Activated CD4-positive, alpha-beta T cell treated with anti-CD3 and anti-CD28 coated beads, Interleukin-2, amount 10 ng/mL, durations not matched to agents 24 days and 14 days (primary cell): ENCODE data around the gene MBOAT1. TPM values are rescaled to one million over a fixed set of nuclear protein-coding genes. Genes with fewer than 3 reads are reported as not detected.

Experiments
- DNase-seq: peaks from one replicate; pipeline ENCODE4 v3.0.0; 2022
- H3K27ac Mint-ChIP-seq: one replicate; pipeline ENCODE4 v1.8.0; 2022; ENCODE audit warnings: mild to moderate bottlenecking, mixed read lengths
- H3K27me3 Mint-ChIP-seq: one replicate; pipeline ENCODE4 v1.8.0; 2022; ENCODE audit warnings: mixed read lengths
- H3K36me3 Mint-ChIP-seq: one replicate; pipeline ENCODE4 v1.8.0; 2022; ENCODE audit warnings: low read depth, mild to moderate bottlenecking, mixed read lengths
- H3K4me1 Mint-ChIP-seq: one replicate; pipeline ENCODE4 v1.8.0; 2021; ENCODE audit warnings: mixed read lengths
- H3K4me3 Mint-ChIP-seq: one replicate; pipeline ENCODE4 v1.8.0; 2022; ENCODE audit warnings: mild to moderate bottlenecking, moderate library complexity, mixed read lengths
- H3K9me3 Mint-ChIP-seq: one replicate; pipeline ENCODE4 v1.8.0; 2021; ENCODE audit warnings: mixed read lengths
- intact Hi-C: fragments of 100-400 bp; cut with micrococcal nuclease; formaldehyde crosslinking; loops from one replicate; pipeline ENCODE4 v1.15.1; 2023
- total RNA-seq: library from RNA; stranded (reverse); gene quantifications from 2 replicates; pipeline ENCODE4 v1.2.3, GENCODE V29; 2022

MBOAT1 gene
- total RNA-seq, 1 donor from 2014 or later, result 11.8 TPM

- no peaks in the 10 kb centered on the region for H3K9me3 Mint-ChIP-seq
- H3K27me3 Mint-ChIP-seq, result no peaks in the 10 kb centered on the region
- H3K4me1 Mint-ChIP-seq, result no peaks in the 10 kb centered on the region
- H3K27ac Mint-ChIP-seq, result no peak overlapping the region
- no peaks in the 10 kb centered on the region for H3K36me3 Mint-ChIP-seq
- H3K4me3 Mint-ChIP-seq, result no peak overlapping the region
- intact Hi-C loops, result loop anchor here (1.0 to 2.0 kb wide), 3 partner anchors 34 to 437 kb away; no protein-coding TSS in a partner anchor
- peak; percentile 68 for DNase-seq
Observed at GRCh38 chr6:20092071-20092566, 120.2 kb downstream of the MBOAT1 start.

- Mint-ChIP-seq H3K36me3 (no peaks in the 10 kb centered on the region), H3K4me1 (no peaks in the 10 kb centered on the region), H3K9me3 (no peaks in the 10 kb centered on the region), H3K27me3 (peaks cover 2% of the 10 kb centered on the region), H3K27ac (no peak overlapping the region), H3K4me3 (no peak overlapping the region)
- intact Hi-C loops, result no loop called here
- DNase-seq, result no peak
Observed at GRCh38 chr6:20086992-20087391, 125.3 kb downstream of the MBOAT1 start.

GRCh38 chr6:20085817-20086216, 126.5 kb downstream of the MBOAT1 start:
- H3K9me3 Mint-ChIP-seq, result no peaks in the 10 kb centered on the region
- no peak overlapping the region for H3K27ac Mint-ChIP-seq
- peaks cover 2% of the 10 kb centered on the region for H3K27me3 Mint-ChIP-seq
- DNase-seq, result no peak
- no peaks in the 10 kb centered on the region for H3K36me3 Mint-ChIP-seq
- H3K4me1 Mint-ChIP-seq, result no peaks in the 10 kb centered on the region
- no peak overlapping the region for H3K4me3 Mint-ChIP-seq
- intact Hi-C loops, result no loop called here

GRCh38 chr6:20084411-20084810, 127.9 kb downstream of the MBOAT1 start:
- H3K4me1 Mint-ChIP-seq, result no peaks in the 10 kb centered on the region
- H3K36me3 Mint-ChIP-seq, result no peaks in the 10 kb centered on the region

GRCh38 chr6:20071998-20072397, 140.3 kb downstream of the MBOAT1 start:
- peak; percentile 18 for DNase-seq
- Mint-ChIP-seq H3K4me3 (no peak overlapping the region), H3K27me3 (peaks cover 18% of the 10 kb centered on the region), H3K27ac (no peak overlapping the region), H3K36me3 (no peaks in the 10 kb centered on the region), H3K4me1 (no peaks in the 10 kb centered on the region), H3K9me3 (peaks cover 13% of the 10 kb centered on the region)
- intact Hi-C loops, result no loop called here

More at GRCh38 chr6:20084411-20084810, 127.9 kb downstream of the MBOAT1 start:
- DNase-seq, result no peak
- Mint-ChIP-seq H3K27me3 (peaks cover 2% of the 10 kb centered on the region), H3K27ac (no peak overlapping the region), H3K4me3 (no peak overlapping the region), H3K9me3 (peaks cover 4% of the 10 kb centered on the region)
- intact Hi-C loops, result no loop called here

GRCh38 chr6:20070047-20070446, 142.2 kb downstream of the MBOAT1 start:
- H3K9me3 Mint-ChIP-seq, result peaks cover 4% of the 10 kb centered on the region
- intact Hi-C loops, result no loop called here
- H3K27ac Mint-ChIP-seq, result no peak overlapping the region
- no peak for DNase-seq
- H3K36me3 Mint-ChIP-seq, result no peaks in the 10 kb centered on the region
- no peak overlapping the region for H3K4me3 Mint-ChIP-seq
- peaks cover 10% of the 10 kb centered on the region for H3K27me3 Mint-ChIP-seq
- no peaks in the 10 kb centered on the region for H3K4me1 Mint-ChIP-seq

- Mint-ChIP-seq H3K27me3 (peaks cover 10% of the 10 kb centered on the region), H3K9me3 (peaks cover 4% of the 10 kb centered on the region), H3K4me1 (no peaks in the 10 kb centered on the region), H3K36me3 (no peaks in the 10 kb centered on the region), H3K4me3 (no peak overlapping the region), H3K27ac (no peak overlapping the region)
- intact Hi-C loops, result no loop called here
- DNase-seq, result no peak
Observed at GRCh38 chr6:20069021-20069522, 143.2 kb downstream of the MBOAT1 start.

- Mint-ChIP-seq H3K36me3 (no peaks in the 10 kb centered on the region), H3K27me3 (peaks cover 10% of the 10 kb centered on the region), H3K4me3 (no peak overlapping the region), H3K4me1 (no peaks in the 10 kb centered on the region), H3K9me3 (peaks cover 4% of the 10 kb centered on the region), H3K27ac (no peak overlapping the region)
- intact Hi-C loops, result no loop called here
- no peak for DNase-seq
Observed at GRCh38 chr6:20068421-20068988, 143.8 kb downstream of the MBOAT1 start.

GRCh38 chr6:20061952-20062351, 150.3 kb downstream of the MBOAT1 start:
- intact Hi-C loops, result no loop called here

GRCh38 chr6:20060252-20060651, 152.0 kb downstream of the MBOAT1 start:
- H3K4me3 Mint-ChIP-seq, result no peak overlapping the region
- no peak for DNase-seq
- no peak overlapping the region for H3K27ac Mint-ChIP-seq
- H3K27me3 Mint-ChIP-seq, result no peaks in the 10 kb centered on the region
- intact Hi-C loops, result no loop called here
- H3K4me1 Mint-ChIP-seq, result peaks cover 5% of the 10 kb centered on the region
- H3K9me3 Mint-ChIP-seq, result peaks cover 4% of the 10 kb centered on the region
- no peaks in the 10 kb centered on the region for H3K36me3 Mint-ChIP-seq

More at GRCh38 chr6:20061952-20062351, 150.3 kb downstream of the MBOAT1 start:
- no peak overlapping the region for H3K27ac Mint-ChIP-seq
- H3K27me3 Mint-ChIP-seq, result peaks cover 1% of the 10 kb centered on the region
- H3K4me1 Mint-ChIP-seq, result peaks cover 5% of the 10 kb centered on the region
- no peaks in the 10 kb centered on the region for H3K36me3 Mint-ChIP-seq
- no peak for DNase-seq
- H3K9me3 Mint-ChIP-seq, result peaks cover 4% of the 10 kb centered on the region
- H3K4me3 Mint-ChIP-seq, result no peak overlapping the region

GRCh38 chr6:20058912-20059311, 153.4 kb downstream of the MBOAT1 start:
- Mint-ChIP-seq H3K27me3 (no peaks in the 10 kb centered on the region), H3K4me3 (no peak overlapping the region), H3K36me3 (no peaks in the 10 kb centered on the region), H3K27ac (no peak overlapping the region), H3K4me1 (peaks cover 5% of the 10 kb centered on the region), H3K9me3 (peaks cover 4% of the 10 kb centered on the region)
- no peak for DNase-seq
- intact Hi-C loops, result no loop called here

- Mint-ChIP-seq H3K4me3 (no peak overlapping the region), H3K9me3 (peaks cover 4% of the 10 kb centered on the region), H3K27me3 (no peaks in the 10 kb centered on the region), H3K27ac (no peak overlapping the region), H3K36me3 (no peaks in the 10 kb centered on the region), H3K4me1 (peaks cover 5% of the 10 kb centered on the region)
- no peak for DNase-seq
- intact Hi-C loops, result no loop called here
Observed at GRCh38 chr6:20058121-20058905, 154.0 kb downstream of the MBOAT1 start.

- intact Hi-C loops, result no loop called here
- Mint-ChIP-seq H3K27ac (no peak overlapping the region), H3K4me3 (no peak overlapping the region), H3K27me3 (no peaks in the 10 kb centered on the region), H3K4me1 (no peaks in the 10 kb centered on the region), H3K9me3 (no peaks in the 10 kb centered on the region), H3K36me3 (no peaks in the 10 kb centered on the region)
- no peak for DNase-seq
Observed at GRCh38 chr6:20056350-20056992, 155.8 kb downstream of the MBOAT1 start.

GRCh38 chr6:20055916-20056315, 156.4 kb downstream of the MBOAT1 start:
- Mint-ChIP-seq H3K4me1 (no peaks in the 10 kb centered on the region), H3K4me3 (no peak overlapping the region), H3K9me3 (no peaks in the 10 kb centered on the region), H3K36me3 (no peaks in the 10 kb centered on the region), H3K27me3 (no peaks in the 10 kb centered on the region), H3K27ac (no peak overlapping the region)
- DNase-seq, result no peak
- intact Hi-C loops, result no loop called here
